ENCODE results near the gene TNNT2.

TNNT2 gene

DNA sequence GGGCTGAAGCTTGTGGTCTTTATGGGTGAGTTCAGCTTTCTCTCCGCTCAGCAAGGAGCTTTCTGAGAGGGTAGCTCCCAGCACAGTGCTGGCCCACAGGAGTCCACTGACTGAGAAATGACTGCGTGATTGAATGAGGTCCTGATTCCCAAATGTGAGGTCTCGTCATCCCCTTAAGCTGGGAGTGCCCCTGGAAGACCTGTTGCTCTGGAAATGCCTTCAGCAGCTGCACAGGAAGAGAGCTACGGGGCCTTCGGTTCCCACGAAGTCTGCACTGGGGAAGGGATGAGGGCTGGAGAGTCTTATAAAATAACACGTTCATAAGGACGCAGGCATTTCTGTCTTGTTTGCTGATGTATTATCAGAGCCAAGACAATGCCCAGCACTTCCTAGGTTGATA, 14.0 kb downstream of the TNNT2 start:
- TF ChIP-seq CEBPB (IDR thresholded peaks at IDR 0.05), result no peak
- no peak for TF ChIP-seq FOXM1 (IDR thresholded peaks at IDR 0.05; ENCODE audit: borderline replicate concordance, low read depth)
- TF ChIP-seq, protein P1, sequence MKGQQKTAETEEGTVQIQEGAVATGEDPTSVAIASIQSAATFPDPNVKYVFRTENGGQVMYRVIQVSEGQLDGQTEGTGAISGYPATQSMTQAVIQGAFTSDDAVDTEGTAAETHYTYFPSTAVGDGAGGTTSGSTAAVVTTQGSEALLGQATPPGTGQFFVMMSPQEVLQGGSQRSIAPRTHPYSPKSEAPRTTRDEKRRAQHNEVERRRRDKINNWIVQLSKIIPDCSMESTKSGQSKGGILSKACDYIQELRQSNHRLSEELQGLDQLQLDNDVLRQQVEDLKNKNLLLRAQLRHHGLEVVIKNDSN (IDR thresholded peaks at IDR 0.05), result no peak
- TF ChIP-seq, protein P2, sequence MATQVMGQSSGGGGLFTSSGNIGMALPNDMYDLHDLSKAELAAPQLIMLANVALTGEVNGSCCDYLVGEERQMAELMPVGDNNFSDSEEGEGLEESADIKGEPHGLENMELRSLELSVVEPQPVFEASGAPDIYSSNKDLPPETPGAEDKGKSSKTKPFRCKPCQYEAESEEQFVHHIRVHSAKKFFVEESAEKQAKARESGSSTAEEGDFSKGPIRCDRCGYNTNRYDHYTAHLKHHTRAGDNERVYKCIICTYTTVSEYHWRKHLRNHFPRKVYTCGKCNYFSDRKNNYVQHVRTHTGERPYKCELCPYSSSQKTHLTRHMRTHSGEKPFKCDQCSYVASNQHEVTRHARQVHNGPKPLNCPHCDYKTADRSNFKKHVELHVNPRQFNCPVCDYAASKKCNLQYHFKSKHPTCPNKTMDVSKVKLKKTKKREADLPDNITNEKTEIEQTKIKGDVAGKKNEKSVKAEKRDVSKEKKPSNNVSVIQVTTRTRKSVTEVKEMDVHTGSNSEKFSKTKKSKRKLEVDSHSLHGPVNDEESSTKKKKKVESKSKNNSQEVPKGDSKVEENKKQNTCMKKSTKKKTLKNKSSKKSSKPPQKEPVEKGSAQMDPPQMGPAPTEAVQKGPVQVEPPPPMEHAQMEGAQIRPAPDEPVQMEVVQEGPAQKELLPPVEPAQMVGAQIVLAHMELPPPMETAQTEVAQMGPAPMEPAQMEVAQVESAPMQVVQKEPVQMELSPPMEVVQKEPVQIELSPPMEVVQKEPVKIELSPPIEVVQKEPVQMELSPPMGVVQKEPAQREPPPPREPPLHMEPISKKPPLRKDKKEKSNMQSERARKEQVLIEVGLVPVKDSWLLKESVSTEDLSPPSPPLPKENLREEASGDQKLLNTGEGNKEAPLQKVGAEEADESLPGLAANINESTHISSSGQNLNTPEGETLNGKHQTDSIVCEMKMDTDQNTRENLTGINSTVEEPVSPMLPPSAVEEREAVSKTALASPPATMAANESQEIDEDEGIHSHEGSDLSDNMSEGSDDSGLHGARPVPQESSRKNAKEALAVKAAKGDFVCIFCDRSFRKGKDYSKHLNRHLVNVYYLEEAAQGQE (IDR thresholded peaks at IDR 0.05; ENCODE audit: low read depth), result no peak
- no peak for TF ChIP-seq TAF1 (IDR thresholded peaks at IDR 0.05; ENCODE audit: low read depth)
- no peak for TF ChIP-seq RAD21 (IDR thresholded peaks at IDR 0.05; ENCODE audit: low read depth)
- TF ChIP-seq YY1 (IDR thresholded peaks at IDR 0.05; ENCODE audit: low read depth), result no peak
- no peak for TF ChIP-seq NFIC (IDR thresholded peaks at IDR 0.05)
- TF ChIP-seq, protein P3, sequence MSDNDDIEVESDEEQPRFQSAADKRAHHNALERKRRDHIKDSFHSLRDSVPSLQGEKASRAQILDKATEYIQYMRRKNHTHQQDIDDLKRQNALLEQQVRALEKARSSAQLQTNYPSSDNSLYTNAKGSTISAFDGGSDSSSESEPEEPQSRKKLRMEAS (IDR thresholded peaks at IDR 0.05), result no peak
- no peak for TF ChIP-seq EP300 (IDR thresholded peaks at IDR 0.05; ENCODE audit: borderline replicate concordance)
- no peak for TF ChIP-seq ZBTB7A (IDR thresholded peaks at IDR 0.05; ENCODE audit: low read depth)
- TF ChIP-seq TCF12 (IDR thresholded peaks at IDR 0.05; ENCODE audit: low read depth), result no peak
- TF ChIP-seq TEAD4 (IDR thresholded peaks at IDR 0.05), result no peak
- TF ChIP-seq CREB1 (IDR thresholded peaks at IDR 0.05; ENCODE audit: low read depth), result no peak
- no peak for TF ChIP-seq EGR1 (IDR thresholded peaks at IDR 0.05)

DNA sequence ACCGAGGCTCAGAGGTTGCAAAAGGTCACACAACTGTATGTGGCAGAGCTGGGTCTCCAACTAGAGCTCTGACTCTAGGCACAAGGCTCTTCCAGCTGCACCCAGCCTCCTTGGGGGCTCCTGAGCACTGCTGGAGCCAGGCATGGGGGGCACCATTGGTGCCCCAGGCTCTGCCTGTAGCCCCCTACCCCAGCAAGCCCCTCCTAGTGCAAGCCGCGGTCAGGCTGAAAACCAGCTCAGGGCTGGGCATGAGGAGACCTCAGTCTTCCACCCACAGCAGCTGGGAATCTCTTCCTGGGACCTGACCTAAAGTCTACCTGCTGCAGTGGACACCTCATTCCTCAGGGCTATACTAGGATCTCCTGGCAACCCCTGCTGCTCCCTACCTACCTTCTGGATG, 14.6 kb downstream of the TNNT2 start:
- no peak for TF ChIP-seq TCF12 (IDR thresholded peaks at IDR 0.05; ENCODE audit: low read depth)
- TF ChIP-seq, protein P2 (IDR thresholded peaks at IDR 0.05; ENCODE audit: low read depth), result no peak
- no peak for TF ChIP-seq CREB1 (IDR thresholded peaks at IDR 0.05; ENCODE audit: low read depth)
- no peak for TF ChIP-seq RAD21 (IDR thresholded peaks at IDR 0.05; ENCODE audit: low read depth)
- TF ChIP-seq TAF1 (IDR thresholded peaks at IDR 0.05; ENCODE audit: low read depth), result no peak

DNA sequence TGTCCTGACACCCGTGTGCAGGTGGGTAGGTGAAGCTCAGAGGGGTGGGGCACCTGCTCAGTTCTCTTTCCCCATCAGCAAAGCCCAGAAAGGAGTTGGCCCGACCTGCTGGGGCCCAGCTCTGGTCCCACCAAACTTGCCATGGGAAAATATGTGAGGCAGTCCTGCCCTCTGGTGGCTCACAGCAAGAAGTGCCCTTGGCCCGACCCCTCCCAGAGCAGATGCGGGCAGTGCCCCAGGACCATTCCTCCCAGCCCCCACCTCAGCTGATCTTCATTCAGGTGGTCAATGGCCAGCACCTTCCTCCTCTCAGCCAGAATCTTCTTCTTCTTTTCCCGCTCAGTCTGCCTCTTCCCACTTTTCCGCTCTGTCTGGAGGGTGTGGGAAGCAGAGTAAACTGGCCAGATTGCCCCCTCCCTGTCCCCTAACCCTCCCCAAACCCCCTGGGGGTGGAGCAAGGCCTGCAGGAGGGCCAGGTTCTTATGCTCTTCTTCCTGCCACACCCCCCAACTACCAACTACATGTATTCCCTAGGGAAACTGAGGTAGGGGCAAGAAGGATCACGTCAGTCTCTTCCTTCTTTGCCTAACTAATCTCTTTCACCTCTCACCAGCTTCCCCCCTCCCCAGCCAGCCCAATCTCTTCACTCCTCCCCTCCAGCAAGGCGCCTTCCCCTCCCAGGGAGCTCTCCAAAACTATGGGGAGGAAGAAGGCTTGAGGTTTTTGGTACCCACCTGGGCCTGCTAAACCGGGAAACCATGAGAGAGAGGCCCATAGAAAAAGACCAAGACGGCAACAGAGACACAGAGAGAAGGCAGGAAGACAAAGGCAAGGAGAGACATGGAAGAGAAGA, 15.6 kb downstream of the TNNT2 start:
- TF ChIP-seq YY1 (IDR thresholded peaks at IDR 0.05; ENCODE audit: low read depth) (no peak), RAD21 (IDR thresholded peaks at IDR 0.05; ENCODE audit: low read depth) (peak; percentile 98)

DNA sequence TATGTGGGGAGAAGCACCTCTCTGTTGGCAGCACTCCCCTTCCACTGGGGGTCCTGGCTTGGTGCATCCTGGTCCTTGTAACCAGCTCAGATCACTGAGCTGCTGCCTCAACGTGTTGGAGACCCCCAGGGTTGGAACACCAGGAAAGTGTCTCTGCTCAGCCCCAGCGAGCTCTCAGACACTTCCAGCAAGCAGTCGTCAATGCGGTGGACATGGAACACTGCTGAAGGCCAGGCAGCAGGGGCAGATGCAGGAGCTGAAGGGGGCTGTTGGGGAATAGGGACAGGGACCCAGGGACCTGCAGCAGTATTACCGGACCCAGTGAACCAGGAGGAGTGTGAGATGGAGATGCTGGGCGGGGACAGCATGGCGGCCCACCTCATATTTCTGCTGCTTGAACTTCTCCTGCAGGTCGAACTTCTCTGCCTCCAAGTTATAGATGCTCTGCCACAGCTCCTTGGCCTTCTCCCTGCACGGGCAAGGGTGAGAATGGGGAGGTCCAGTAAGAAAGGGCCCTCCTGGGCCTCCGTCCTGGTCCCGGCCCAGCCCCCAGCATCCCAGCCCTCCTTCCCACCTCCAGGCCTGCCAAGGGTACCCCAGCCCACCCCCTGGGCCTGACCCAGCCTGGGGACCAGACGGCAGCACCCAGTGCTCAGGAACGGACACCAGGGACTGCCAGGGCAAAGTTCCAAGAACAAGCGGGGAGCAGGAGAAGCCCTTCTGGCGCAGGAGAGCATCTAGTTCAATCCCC, 16.4 kb downstream of the TNNT2 start:
- TF ChIP-seq FOXM1 (IDR thresholded peaks at IDR 0.05; ENCODE audit: borderline replicate concordance, low read depth), result no peak
- TF ChIP-seq EP300 (IDR thresholded peaks at IDR 0.05; ENCODE audit: borderline replicate concordance), result no peak
- no peak for TF ChIP-seq YY1 (IDR thresholded peaks at IDR 0.05; ENCODE audit: low read depth)
- no peak for TF ChIP-seq NFIC (IDR thresholded peaks at IDR 0.05)
- no peak for TF ChIP-seq TCF12 (IDR thresholded peaks at IDR 0.05; ENCODE audit: low read depth)
- no peak for TF ChIP-seq CEBPB (IDR thresholded peaks at IDR 0.05)
- TF ChIP-seq, protein P3 (IDR thresholded peaks at IDR 0.05), result no peak
- no peak for TF ChIP-seq ZBTB7A (IDR thresholded peaks at IDR 0.05; ENCODE audit: low read depth)
- TF ChIP-seq, protein P2 (IDR thresholded peaks at IDR 0.05; ENCODE audit: low read depth), result no peak
- TF ChIP-seq, protein P1 (IDR thresholded peaks at IDR 0.05), result no peak
- TF ChIP-seq CREB1 (IDR thresholded peaks at IDR 0.05; ENCODE audit: low read depth), result no peak
- no peak for TF ChIP-seq RAD21 (IDR thresholded peaks at IDR 0.05; ENCODE audit: low read depth)
- TF ChIP-seq EGR1 (IDR thresholded peaks at IDR 0.05), result no peak
- TF ChIP-seq TAF1 (IDR thresholded peaks at IDR 0.05; ENCODE audit: low read depth), result no peak
- no peak for TF ChIP-seq TEAD4 (IDR thresholded peaks at IDR 0.05)
